ENCODE measurements around the gene DSC1.

Gene DSC1

DNA sequence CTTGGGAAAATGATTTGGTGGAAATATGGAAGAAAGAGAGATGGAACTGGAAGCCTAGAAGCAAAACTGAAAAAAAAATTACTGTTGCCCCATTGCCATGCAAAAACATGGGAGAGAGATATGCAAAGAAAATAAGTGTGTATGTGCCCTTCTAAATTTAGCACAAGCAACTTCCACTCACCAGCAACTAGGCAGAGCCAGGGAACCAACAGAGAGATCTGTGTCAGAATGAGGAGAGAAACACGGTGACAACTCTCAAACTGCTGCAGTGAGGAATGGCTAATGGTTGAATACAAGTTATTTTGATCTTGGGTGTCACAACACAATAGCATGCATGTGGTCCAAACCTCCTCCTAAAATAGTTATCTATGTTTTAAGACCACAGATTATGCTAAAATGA lies 71.3 kb downstream of the DSC1 start:
- no peak for TF ChIP-seq CTCF (IDR thresholded peaks at IDR 0.05)
- H3K27ac ChIP-seq: no peak overlapping the region
- no peaks in the 10 kb centered on the region for H3K36me3 ChIP-seq
- H3K4me3 ChIP-seq (ENCODE audit: low read depth in 1 of 2, low read length in 1 of 2): no peak overlapping the region
- no peaks in the 10 kb centered on the region for H3K4me1 ChIP-seq (ENCODE audit: control insufficient read depth in 1 of 2, insufficient read depth in 1 of 2, low read depth in 1 of 2, low read length in 1 of 2)
- no peaks in the 10 kb centered on the region for H3K27me3 ChIP-seq
- no peaks in the 10 kb centered on the region for H3K9me3 ChIP-seq

GRCh38 chr18:31088532-31088931 lies 74.1 kb downstream of the DSC1 start:
- TF ChIP-seq CTCF (IDR thresholded peaks at IDR 0.05): no peak

DNA sequence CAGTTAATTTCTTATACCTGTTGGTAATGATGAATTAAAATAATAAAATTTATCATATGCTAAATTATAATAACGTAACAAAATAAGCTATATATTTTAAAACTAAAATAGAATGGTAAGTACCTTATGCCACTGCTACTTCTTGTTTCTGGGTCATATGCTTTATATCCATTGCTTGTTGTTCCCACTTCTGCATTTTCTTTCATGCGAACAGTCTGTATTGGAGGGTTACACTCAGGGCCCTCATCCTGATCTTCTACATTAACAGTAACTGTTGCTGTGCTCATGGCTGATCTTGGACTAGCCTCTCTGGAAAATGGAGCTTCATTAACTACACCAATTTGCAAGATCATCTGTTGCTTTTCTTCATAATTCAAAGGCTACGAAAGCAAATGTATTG lies 82.7 kb downstream of the DSC1 start:
- Histone ChIP-seq H3K9me3 (no peaks in the 10 kb centered on the region), H3K27me3 (no peaks in the 10 kb centered on the region), H3K27ac (no peak overlapping the region), H3K4me3 (ENCODE audit: low read depth in 1 of 2, low read length in 1 of 2) (no peak overlapping the region), H3K4me1 (ENCODE audit: control insufficient read depth in 1 of 2, insufficient read depth in 1 of 2, low read depth in 1 of 2, low read length in 1 of 2) (no peaks in the 10 kb centered on the region), H3K36me3 (no peaks in the 10 kb centered on the region)
- no peak for TF ChIP-seq CTCF (IDR thresholded peaks at IDR 0.05)

More at GRCh38 chr18:31088532-31088931, 74.1 kb downstream of the DSC1 start:
- H3K36me3 ChIP-seq: no peaks in the 10 kb centered on the region
- no peaks in the 10 kb centered on the region for H3K9me3 ChIP-seq
- H3K4me3 ChIP-seq (ENCODE audit: low read depth in 1 of 2, low read length in 1 of 2): no peak overlapping the region
- H3K27ac ChIP-seq: no peak overlapping the region
- no peaks in the 10 kb centered on the region for H3K4me1 ChIP-seq (ENCODE audit: control insufficient read depth in 1 of 2, insufficient read depth in 1 of 2, low read depth in 1 of 2, low read length in 1 of 2)
- H3K27me3 ChIP-seq: no peaks in the 10 kb centered on the region

Data from neutrophil (primary cell).